Hematopoietic multipotent progenitor cell treated with erythropoietin and hydrocortisone succinate and interleukin-3 and kit ligand, for 8 days (in vitro differentiated cells): ENCODE results near the gene EVC2.

ENCODE experiments used
- DNase-seq: peaks from one replicate; pipeline ENCODE4 v3.0.0-alpha.2; 2015

EVC2 gene

GRCh38 chr4:5710065-5710960, 2.0 kb upstream of the EVC2 start:
- DNase-seq = no peak

GRCh38 chr4:5709207-5709575, 832 bp upstream of the EVC2 start:
- no peak for DNase-seq

GRCh38 chr4:5707778-5708448, 446 bp downstream of the EVC2 start:
- no peak for DNase-seq

GRCh38 chr4:5707366-5707765, 993 bp downstream of the EVC2 start:
- no peak for DNase-seq

- DNase-seq = no peak
Observed at GRCh38 chr4:5706486-5707290, 1.7 kb downstream of the EVC2 start.

GRCh38 chr4:5705647-5706320, 2.6 kb downstream of the EVC2 start:
- DNase-seq = peak; percentile 30

- no peak for DNase-seq
Observed at GRCh38 chr4:5704276-5704675, 4.1 kb downstream of the EVC2 start.

GRCh38 chr4:5703831-5704230, 4.5 kb downstream of the EVC2 start:
- no peak for DNase-seq

- DNase-seq = no peak
Observed at GRCh38 chr4:5701971-5702370, 6.4 kb downstream of the EVC2 start.

GRCh38 chr4:5700459-5700858, 7.9 kb downstream of the EVC2 start:
- DNase-seq = no peak

- no peak for DNase-seq
Observed at GRCh38 chr4:5696341-5696740, 12.0 kb downstream of the EVC2 start.

- DNase-seq = no peak
Observed at GRCh38 chr4:5693871-5694270, 14.5 kb downstream of the EVC2 start.

- DNase-seq = no peak
Observed at GRCh38 chr4:5691491-5692132, 16.7 kb downstream of the EVC2 start.

GRCh38 chr4:5689065-5689464, 19.3 kb downstream of the EVC2 start:
- no peak for DNase-seq

- no peak for DNase-seq
Observed at GRCh38 chr4:5686338-5686737, 22.0 kb downstream of the EVC2 start.

GRCh38 chr4:5685296-5685695, 23.1 kb downstream of the EVC2 start:
- no peak for DNase-seq

- DNase-seq = no peak
Observed at GRCh38 chr4:5683566-5683965, 24.8 kb downstream of the EVC2 start.

- DNase-seq = no peak
Observed at GRCh38 chr4:5678977-5679376, 29.4 kb downstream of the EVC2 start.

- DNase-seq = no peak
Observed at GRCh38 chr4:5676763-5677162, 31.6 kb downstream of the EVC2 start.

GRCh38 chr4:5666741-5667140, 41.6 kb downstream of the EVC2 start:
- no peak for DNase-seq

- no peak for DNase-seq
Observed at GRCh38 chr4:5664778-5665177, 43.6 kb downstream of the EVC2 start.

GRCh38 chr4:5662555-5662954, 45.8 kb downstream of the EVC2 start:
- DNase-seq = no peak

GRCh38 chr4:5661237-5661636, 47.1 kb downstream of the EVC2 start:
- DNase-seq = no peak
